PC-3 (cell line): ENCODE results near the gene ATP2B2. TPM values are rescaled to one million over a fixed set of nuclear protein-coding genes. Genes with fewer than 3 reads are reported as not detected.

ENCODE experiments used
- ATAC-seq: fragments of 200-7000 bp; cut with Tn5 transposase; 2 replicates; pipeline ENCODE4 v1.9.1; 2020; ENCODE audit warnings: mild to moderate bottlenecking, moderate library complexity
- BruUV-seq: library from RNA; stranded (reverse); fragments of 400-500 nt; replicated peaks from 2 replicates; lab custom pipeline; 2021; lab: Mats Ljungman, UMichigan
- CTCF ChIA-PET: fragments of 300-600 bp; sonication (Branson Sonifier 250); formaldehyde crosslinking; loops from one replicate; lab custom pipeline; 2022; ENCODE audit warnings: antibody characterized with exemption; lab: Charles Lee
- POLR2A ChIA-PET: fragments of 300-600 bp; sonication (Branson Sonifier 250); formaldehyde crosslinking; loops from one replicate; lab custom pipeline; 2022; ENCODE audit warnings: antibody characterized with exemption; ENCODE audit not compliant: unreplicated experiment; lab: Charles Lee
- DNase-seq: peaks from one replicate; pipeline ENCODE4 v3.0.0-alpha.2; 2015
- H2AFZ ChIP-seq: fragments of 300-600 bp; sonication (generic); 2 replicates; pipeline ENCODE4 v1.6.0; 2016; ENCODE audit warnings: antibody characterized with exemption, low read length
- H3F3A ChIP-seq: fragments of 300-600 bp; sonication (generic); one replicate; pipeline ENCODE4 v1.6.0; 2017; ENCODE audit warnings: antibody characterized with exemption, low read length, control low read depth, mild to moderate bottlenecking; ENCODE audit not compliant: unreplicated experiment
- H3K27ac ChIP-seq: fragments of 300-600 bp; sonication (generic); 2 replicates; pipeline ENCODE4 v1.5.1; 2016; ENCODE audit warnings: mild to moderate bottlenecking, low read length
- H3K27me3 ChIP-seq: fragments of 300-600 bp; sonication (generic); 2 replicates; pipeline ENCODE4 v1.6.1; 2016; ENCODE audit warnings: low read length, mixed read lengths
- H3K36me3 ChIP-seq: fragments of 300-600 bp; sonication (generic); 2 replicates; pipeline ENCODE4 v1.6.1; 2016; ENCODE audit warnings: low read depth, mixed run types, low read length, mixed read lengths
- H3K4me1 ChIP-seq: fragments of 300-600 bp; sonication (generic); 2 replicates; pipeline ENCODE4 v1.5.1; 2016; ENCODE audit warnings: low read length; ENCODE audit not compliant: insufficient read depth
- H3K4me2 ChIP-seq: fragments of 300-600 bp; sonication (generic); 2 replicates; pipeline ENCODE4 v1.6.0; 2016; ENCODE audit warnings: low read length
- H3K4me3 ChIP-seq: fragments of 300-600 bp; sonication (generic); 2 replicates; pipeline ENCODE4 v1.5.1; 2016; ENCODE audit warnings: mild to moderate bottlenecking, low read length, mixed read lengths
- H3K79me2 ChIP-seq: fragments of 300-600 bp; sonication (generic); 2 replicates; pipeline ENCODE4 v1.6.1; 2017; ENCODE audit warnings: low read length, mixed read lengths
- H3K9ac ChIP-seq: fragments of 300-600 bp; sonication (generic); 2 replicates; pipeline ENCODE4 v1.6.0; 2016; ENCODE audit warnings: mild to moderate bottlenecking, low read length
- H3K9me2 ChIP-seq: fragments of 300-600 bp; sonication (generic); replicated peaks from 2 replicates; pipeline ENCODE4 v1.6.1; 2016; ENCODE audit warnings: mixed run types, low read length, mixed read lengths
- H3K9me3 ChIP-seq: fragments of 300-600 bp; sonication (generic); 2 replicates; pipeline ENCODE4 v1.6.1; 2016; ENCODE audit warnings: low read length, mixed read lengths
- H4K20me1 ChIP-seq: fragments of 300-600 bp; sonication (generic); 2 replicates; pipeline ENCODE4 v1.6.1; 2016; ENCODE audit warnings: low read length, mixed read lengths
- CTCF ChIP-seq: fragments of 300-600 bp; sonication (generic); conservative IDR thresholded peaks from 2 replicates; pipeline ENCODE4 v1.5.1; 2017; ENCODE audit warnings: antibody characterized with exemption, low read depth, mild to moderate bottlenecking, low read length
- EZH2 ChIP-seq: fragments of 300-600 bp; sonication (generic); IDR thresholded peaks from one replicate; pipeline ENCODE4 v1.6.1; 2017; ENCODE audit warnings: antibody characterized with exemption, mild to moderate bottlenecking, low read length; ENCODE audit not compliant: unreplicated experiment
- EZH2phosphoT487 ChIP-seq: fragments of 300-600 bp; sonication (generic); IDR thresholded peaks from 2 replicates; pipeline ENCODE4 v1.6.1; 2018; ENCODE audit warnings: mild to moderate bottlenecking, antibody characterized with exemption, low read length, borderline replicate concordance
- intact Hi-C: fragments of 100-400 bp; cut with micrococcal nuclease; formaldehyde crosslinking; loops from 2 replicates; pipeline ENCODE4 v1.9.0; 2023
- total RNA-seq: library from RNA; depleted of rRNA; stranded (reverse); fragments of >200 nt; gene quantifications from 2 replicates; pipeline ENCODE4 v1.2.3, GENCODE V29; 2014

ATP2B2 gene
- total RNA-seq, 1 experiment from 2014 or later: not detected

GRCh38 chr3:10305331-10305902, 200.0 kb downstream of the ATP2B2 start:
- Histone ChIP-seq H4K20me1 (no peaks in the 10 kb centered on the region), H3K36me3 (peaks cover 62% of the 10 kb centered on the region), H2AFZ (no peak overlapping the region), H3K9ac (no peak overlapping the region), H3K9me2 (no peaks in the 10 kb centered on the region), H3K27me3 (no peaks in the 10 kb centered on the region), H3K9me3 (no peaks in the 10 kb centered on the region), H3K4me1 (no peaks in the 10 kb centered on the region), H3K4me3 (no peak overlapping the region), H3K79me2 (no peaks in the 10 kb centered on the region), H3F3A (no peaks in the 10 kb centered on the region), H3K27ac (no peak overlapping the region), H3K4me2 (no peak overlapping the region)
- intact Hi-C loops: no loop called here
- no TSS peak for BruUV-seq
- DNase-seq (no peak), ATAC-seq (no peak)
- no peak for TF ChIP-seq EZH2phosphoT487
- TF ChIP-seq CTCF: no peak
- TF ChIP-seq EZH2: no peak
- ChIA-PET POLR2A (no interaction called here), CTCF (no interaction called here)

- intact Hi-C loops: no loop called here
- Histone ChIP-seq H3K9ac (no peak overlapping the region), H2AFZ (no peak overlapping the region), H3K27ac (no peak overlapping the region), H3K27me3 (no peaks in the 10 kb centered on the region), H3K79me2 (no peaks in the 10 kb centered on the region), H3K4me1 (no peaks in the 10 kb centered on the region), H3F3A (no peaks in the 10 kb centered on the region), H3K9me3 (no peaks in the 10 kb centered on the region), H4K20me1 (no peaks in the 10 kb centered on the region), H3K36me3 (peaks cover 65% of the 10 kb centered on the region), H3K9me2 (no peaks in the 10 kb centered on the region), H3K4me3 (no peak overlapping the region), H3K4me2 (no peak overlapping the region)
- DNase-seq (no peak), ATAC-seq (no peak)
- TF ChIP-seq EZH2phosphoT487: no peak
- TF ChIP-seq EZH2: no peak
- TF ChIP-seq CTCF: no peak
- CTCF ChIA-PET: no interaction called here
- BruUV-seq: no TSS peak
- POLR2A ChIA-PET: no interaction called here
Observed at GRCh38 chr3:10304905-10305304, 200.5 kb downstream of the ATP2B2 start.

- Histone ChIP-seq H3K9me3 (no peaks in the 10 kb centered on the region), H4K20me1 (no peaks in the 10 kb centered on the region), H3K79me2 (no peaks in the 10 kb centered on the region), H3K4me3 (no peak overlapping the region), H3K4me2 (no peak overlapping the region), H3F3A (no peaks in the 10 kb centered on the region), H3K9me2 (no peaks in the 10 kb centered on the region), H2AFZ (no peak overlapping the region), H3K36me3 (peaks cover 62% of the 10 kb centered on the region), H3K9ac (no peak overlapping the region), H3K27me3 (no peaks in the 10 kb centered on the region), H3K27ac (no peak overlapping the region), H3K4me1 (no peaks in the 10 kb centered on the region)
- ATAC-seq: 0 out of 2 replicates have a peak, but pooled peaks have one; percentile 10
- BruUV-seq: no TSS peak
- intact Hi-C loops: no loop called here
- DNase-seq: no peak
- ChIA-PET CTCF (no interaction called here), POLR2A (no interaction called here)
- TF ChIP-seq CTCF (no peak), EZH2 (no peak), EZH2phosphoT487 (no peak)
Observed at GRCh38 chr3:10303785-10304184, 201.6 kb downstream of the ATP2B2 start.
